ENCODE results near the gene GPC6.

Gene GPC6

GRCh38 chr13:94030415-94031119 is 804.0 kb downstream of the GPC6 start:
- no peak for DNase-seq

GRCh38 chr13:94031609-94032008 is 805.0 kb downstream of the GPC6 start:
- DNase-seq, result no peak

GRCh38 chr13:94033098-94033497 is 806.5 kb downstream of the GPC6 start:
- DNase-seq, result no peak

GRCh38 chr13:94033830-94034642 is 807.4 kb downstream of the GPC6 start:
- DNase-seq, result no peak

DNA sequence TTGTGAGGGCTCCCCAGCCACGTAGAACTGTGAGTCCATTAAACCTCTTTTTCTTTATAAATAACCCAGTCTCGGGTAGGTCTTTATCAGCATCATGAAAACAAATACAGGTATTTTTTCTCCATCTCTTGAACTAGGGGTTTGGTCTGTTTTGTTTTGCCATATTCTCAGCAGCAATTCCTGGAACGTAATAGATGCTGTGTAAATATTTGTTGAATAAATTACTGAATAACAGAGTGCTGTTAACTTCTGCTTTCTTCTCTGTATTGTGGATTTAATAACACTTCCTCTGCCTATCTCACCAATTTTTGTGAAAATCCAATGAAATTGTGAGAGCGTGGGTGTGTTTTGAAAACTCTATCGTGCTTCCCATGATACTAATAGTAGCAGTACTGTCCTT is 823.4 kb downstream of the GPC6 start:
- DNase-seq, result no peak

DNA sequence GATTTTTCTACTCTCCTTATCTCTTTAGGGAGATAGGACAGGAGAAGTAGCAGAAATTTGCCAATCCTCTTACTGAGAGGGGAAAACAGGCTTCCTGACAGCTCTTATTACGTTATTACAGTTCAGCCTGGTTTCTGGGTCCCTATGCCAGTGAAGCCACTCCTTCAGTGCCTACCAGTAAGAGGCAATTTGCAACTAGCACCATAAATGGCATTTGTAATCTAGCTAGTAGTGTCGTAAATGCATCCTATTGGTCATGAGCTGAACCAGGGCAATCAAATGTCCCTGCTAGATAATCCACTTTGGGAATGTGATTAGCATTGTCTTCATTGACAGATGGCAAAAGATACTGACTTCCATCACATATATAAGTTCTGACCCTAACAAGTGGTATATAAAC is 824.1 kb downstream of the GPC6 start:
- DNase-seq, result no peak

- no peak for DNase-seq
Observed at GRCh38 chr13:94053986-94054593, 827.5 kb downstream of the GPC6 start.

DNA sequence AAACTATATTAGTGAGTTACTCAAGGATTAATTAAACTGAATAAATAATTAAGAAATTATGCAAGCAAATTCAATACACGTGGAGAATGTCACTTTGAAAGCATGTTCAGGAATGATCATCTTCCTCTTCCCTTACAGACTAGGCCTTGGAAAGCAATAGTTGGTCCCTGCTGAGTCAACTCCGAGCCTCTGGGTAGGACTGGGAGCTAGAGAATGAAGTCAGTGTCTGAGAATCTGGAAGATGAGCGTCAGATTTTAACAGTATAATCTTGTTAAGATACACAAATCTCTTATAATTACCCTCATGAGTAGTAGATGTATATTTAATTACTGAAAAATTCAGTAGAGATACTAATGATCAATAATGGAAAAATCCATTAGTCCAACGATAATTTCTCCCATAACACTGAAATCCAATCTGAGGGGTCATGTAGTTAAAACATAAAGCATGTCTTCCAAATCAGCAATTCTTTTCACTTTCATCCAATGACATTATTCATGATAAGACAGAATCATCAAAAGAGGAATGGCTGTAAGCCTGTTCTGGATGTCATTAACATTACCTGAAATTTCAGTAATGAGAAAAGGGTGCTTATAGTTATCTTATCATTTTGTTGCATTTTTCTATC is 829.9 kb downstream of the GPC6 start:
- no peak for DNase-seq

GRCh38 chr13:94057618-94058186 is 831.1 kb downstream of the GPC6 start:
- no peak for DNase-seq

- DNase-seq, result no peak
Observed at GRCh38 chr13:94058821-94059360, 832.3 kb downstream of the GPC6 start.

DNA sequence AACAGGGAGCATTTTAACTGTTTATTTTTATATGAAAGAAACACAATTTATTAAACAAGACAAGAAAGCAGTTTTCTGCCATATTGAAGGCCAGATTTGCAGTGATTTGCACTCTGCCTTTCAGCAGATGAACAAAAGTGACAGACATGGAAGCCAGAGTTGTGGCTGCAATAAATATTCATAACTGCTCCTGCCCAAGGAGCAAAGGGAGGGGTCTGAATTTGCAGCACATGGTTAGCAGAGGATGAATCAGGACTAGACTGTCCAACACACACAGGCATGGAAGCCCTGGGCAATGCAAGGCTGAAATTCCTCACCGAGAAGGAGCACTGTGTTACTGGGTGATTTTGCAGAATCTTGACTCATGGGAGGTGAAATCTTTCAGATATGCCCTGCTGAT is 834.7 kb downstream of the GPC6 start:
- DNase-seq, result no peak

- no peak for DNase-seq
Observed at GRCh38 chr13:94063096-94063495, 836.5 kb downstream of the GPC6 start.

GRCh38 chr13:94063848-94064247 is 837.2 kb downstream of the GPC6 start:
- no peak for DNase-seq

DNA sequence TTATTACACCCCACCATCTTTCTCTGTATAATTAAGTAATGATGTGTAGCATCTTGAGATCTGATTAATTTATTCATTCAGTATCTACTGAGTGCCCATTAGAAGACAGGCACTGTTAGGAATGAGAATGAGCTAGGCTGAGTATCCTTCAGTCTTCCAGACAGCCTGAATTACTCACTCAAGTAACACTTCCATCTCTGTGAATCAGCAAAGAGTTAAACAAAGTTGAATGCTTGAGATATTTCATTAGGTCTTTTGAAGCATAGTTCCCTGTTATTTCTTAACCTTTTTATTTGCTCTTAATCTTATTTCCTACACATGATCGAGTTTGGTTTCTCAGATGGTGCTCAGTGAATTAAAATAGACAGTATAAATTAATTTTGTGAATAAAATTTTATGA is 839.1 kb downstream of the GPC6 start:
- DNase-seq, result no peak

GRCh38 chr13:94073007-94073744 is 846.6 kb downstream of the GPC6 start:
- DNase-seq, result no peak

- no peak for DNase-seq
Observed at GRCh38 chr13:94079876-94080275, 853.3 kb downstream of the GPC6 start.

DNA sequence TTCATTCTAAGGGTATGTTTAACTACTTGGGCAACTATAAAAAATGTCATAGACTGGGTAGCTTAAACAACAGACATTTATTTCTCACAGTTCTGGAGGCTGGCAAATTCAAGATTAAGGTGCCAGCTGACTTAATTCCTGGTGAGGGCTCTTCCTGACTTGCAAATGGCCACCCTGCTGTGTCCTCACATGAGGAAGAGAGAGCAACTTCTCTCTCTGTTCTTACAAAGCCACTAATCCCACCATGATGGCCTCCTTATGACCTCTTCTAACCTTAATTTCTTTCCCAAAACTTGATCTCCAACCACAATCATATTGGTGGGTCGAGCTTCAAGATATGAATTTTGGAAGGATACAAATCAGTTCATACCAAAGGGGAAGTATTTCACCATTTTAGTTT is 853.9 kb downstream of the GPC6 start:
- no peak for DNase-seq

DNA sequence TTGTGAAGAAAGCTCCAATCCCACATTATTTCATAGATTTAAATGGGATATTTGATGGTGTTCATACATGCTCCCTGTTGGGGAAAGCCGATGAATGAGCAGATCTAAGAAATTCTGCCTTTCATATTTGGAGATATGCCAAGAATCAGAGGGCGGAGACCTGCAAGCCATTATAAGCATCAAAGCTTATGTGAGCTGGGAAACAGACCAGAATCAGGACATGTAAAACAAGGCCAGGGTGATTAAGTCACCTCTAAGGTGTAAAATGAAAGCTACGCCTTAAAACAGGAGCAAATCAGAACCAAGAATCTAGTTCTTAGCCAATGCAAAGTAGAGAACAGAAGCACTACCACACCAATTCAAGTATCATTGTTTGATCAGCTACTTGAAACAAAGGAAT is 860.5 kb downstream of the GPC6 start:
- no peak for DNase-seq

DNA sequence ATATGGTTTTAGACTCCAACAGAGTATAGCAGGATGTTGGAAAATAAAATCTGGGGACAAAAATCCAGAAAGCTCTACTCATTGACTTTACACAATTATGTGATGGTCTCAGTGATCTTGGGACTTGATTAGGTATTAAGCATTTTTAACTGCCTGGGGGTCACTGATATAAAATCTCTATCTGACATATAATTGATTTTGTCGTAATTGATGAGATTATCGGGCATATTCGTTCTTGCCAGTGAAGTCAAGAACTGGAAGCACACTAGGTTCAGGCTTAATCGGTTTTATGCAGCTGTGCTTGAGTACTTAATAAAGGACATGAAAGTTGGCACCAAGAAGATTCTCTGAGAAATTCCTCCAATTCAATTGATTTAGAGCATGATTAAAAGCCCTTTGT is 862.1 kb downstream of the GPC6 start:
- no peak for DNase-seq

- DNase-seq, result no peak
Observed at GRCh38 chr13:94090773-94091480, 864.3 kb downstream of the GPC6 start.

Measured in nucleus accumbens (tissue), 56 donors.